COLO829 (cell line): ENCODE data around the gene CYSTM1.
A peak's percentile ranks its signal among the peaks of the same experiment; 100 is the strongest.

ENCODE experiments used
- DNase-seq: peaks from one replicate; pipeline ENCODE4 v3.0.0; 2012; ENCODE audit warnings: low spot score

Gene CYSTM1

GRCh38 chr5:140174465-140175366 is at the start of gene CYSTM1:
Gene CYSTM1 (plus strand): TSS chr5:140175188. CDS start chr5:140194466, 19,278 bp downstream.
- DNase-seq: peak; percentile 83

- DNase-seq: no peak
These were observed 49.4 kb upstream of the CYSTM1 start, which contains the start of gene IGIP for GRCh38 chr5:140125637-140126036. Gene IGIP (plus strand): TSS chr5:140125937. CDS start chr5:140128477, 2,540 bp downstream.

GRCh38 chr5:140126315-140127012 is 48.5 kb upstream of the CYSTM1 start:
- no peak for DNase-seq

GRCh38 chr5:140128376-140128775 is 46.6 kb upstream of the CYSTM1 start:
- no peak for DNase-seq

- DNase-seq: no peak
These were observed 43.8 kb upstream of the CYSTM1 start for GRCh38 chr5:140130949-140131733.

- peak; percentile 76 for DNase-seq
These were observed 43.0 kb upstream of the CYSTM1 start for GRCh38 chr5:140131967-140132409.

GRCh38 chr5:140133514-140134167 is 41.3 kb upstream of the CYSTM1 start:
- DNase-seq: no peak

GRCh38 chr5:140134277-140134935 is 40.6 kb upstream of the CYSTM1 start:
- no peak for DNase-seq

GRCh38 chr5:140135127-140135526 is 39.9 kb upstream of the CYSTM1 start:
- no peak for DNase-seq

- DNase-seq: no peak
These were observed 38.4 kb upstream of the CYSTM1 start for GRCh38 chr5:140136624-140137023.

GRCh38 chr5:140140435-140140834 is 34.6 kb upstream of the CYSTM1 start:
- no peak for DNase-seq

GRCh38 chr5:140141241-140141640 is 33.7 kb upstream of the CYSTM1 start:
- DNase-seq: no peak

- no peak for DNase-seq
These were observed 32.7 kb upstream of the CYSTM1 start for GRCh38 chr5:140142246-140142645.

GRCh38 chr5:140142856-140143255 is 32.1 kb upstream of the CYSTM1 start:
- no peak for DNase-seq

- DNase-seq: no peak
These were observed 31.3 kb upstream of the CYSTM1 start for GRCh38 chr5:140143521-140144258.

- no peak for DNase-seq
These were observed 29.7 kb upstream of the CYSTM1 start for GRCh38 chr5:140145256-140145655.

- DNase-seq: no peak
These were observed 29.0 kb upstream of the CYSTM1 start for GRCh38 chr5:140145818-140146522.

- DNase-seq: no peak
These were observed 28.5 kb upstream of the CYSTM1 start for GRCh38 chr5:140146523-140146842.

GRCh38 chr5:140147460-140147859 is 27.5 kb upstream of the CYSTM1 start:
- DNase-seq: no peak

GRCh38 chr5:140148508-140148907 is 26.5 kb upstream of the CYSTM1 start:
- DNase-seq: no peak
